Measurements from ENCODE around the gene LRP3.
"Not testable (repeated sequence)": the region's sequence is repeated elsewhere in the genome, so short reads cannot be mapped to it uniquely, and the experiment has no call there.

Gene LRP3, protein sequence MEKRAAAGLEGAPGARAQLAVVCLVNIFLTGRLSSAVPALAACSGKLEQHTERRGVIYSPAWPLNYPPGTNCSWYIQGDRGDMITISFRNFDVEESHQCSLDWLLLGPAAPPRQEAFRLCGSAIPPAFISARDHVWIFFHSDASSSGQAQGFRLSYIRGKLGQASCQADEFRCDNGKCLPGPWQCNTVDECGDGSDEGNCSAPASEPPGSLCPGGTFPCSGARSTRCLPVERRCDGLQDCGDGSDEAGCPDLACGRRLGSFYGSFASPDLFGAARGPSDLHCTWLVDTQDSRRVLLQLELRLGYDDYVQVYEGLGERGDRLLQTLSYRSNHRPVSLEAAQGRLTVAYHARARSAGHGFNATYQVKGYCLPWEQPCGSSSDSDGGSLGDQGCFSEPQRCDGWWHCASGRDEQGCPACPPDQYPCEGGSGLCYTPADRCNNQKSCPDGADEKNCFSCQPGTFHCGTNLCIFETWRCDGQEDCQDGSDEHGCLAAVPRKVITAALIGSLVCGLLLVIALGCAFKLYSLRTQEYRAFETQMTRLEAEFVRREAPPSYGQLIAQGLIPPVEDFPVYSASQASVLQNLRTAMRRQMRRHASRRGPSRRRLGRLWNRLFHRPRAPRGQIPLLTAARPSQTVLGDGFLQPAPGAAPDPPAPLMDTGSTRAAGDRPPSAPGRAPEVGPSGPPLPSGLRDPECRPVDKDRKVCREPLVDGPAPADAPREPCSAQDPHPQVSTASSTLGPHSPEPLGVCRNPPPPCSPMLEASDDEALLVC

DNA sequence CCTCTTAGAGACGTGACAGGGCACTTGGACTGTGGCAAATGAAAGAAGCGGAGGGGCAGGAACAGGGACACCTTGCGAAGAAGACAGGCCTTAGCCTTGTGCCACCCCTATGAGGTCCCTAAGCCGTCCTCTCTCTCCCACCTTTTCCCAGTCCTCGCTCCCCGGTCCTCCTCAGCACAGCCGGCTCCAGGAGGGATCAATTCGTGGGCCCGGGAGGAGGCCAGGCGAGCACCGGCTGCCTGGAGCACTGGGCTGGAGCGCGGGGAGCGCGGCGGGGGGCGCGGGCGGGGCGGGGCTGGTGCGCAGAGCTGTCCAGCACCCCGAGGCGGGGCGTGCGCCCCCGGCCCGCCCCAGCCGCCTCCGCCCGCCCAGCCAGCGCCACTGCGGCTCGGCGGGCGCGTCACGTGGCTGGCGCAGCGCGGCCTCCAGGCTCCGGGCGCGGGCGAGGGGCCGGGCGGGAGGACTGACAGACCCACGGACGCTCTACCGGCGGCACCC is at the start of gene LRP3:
TSS of gene LRP3 (plus strand) at position 466 of the 498 bp plus-strand sequence. CDS start 456 bp downstream, outside the sequence.
- DNase-seq (ENCODE audit: low spot score) = no peak

DNA sequence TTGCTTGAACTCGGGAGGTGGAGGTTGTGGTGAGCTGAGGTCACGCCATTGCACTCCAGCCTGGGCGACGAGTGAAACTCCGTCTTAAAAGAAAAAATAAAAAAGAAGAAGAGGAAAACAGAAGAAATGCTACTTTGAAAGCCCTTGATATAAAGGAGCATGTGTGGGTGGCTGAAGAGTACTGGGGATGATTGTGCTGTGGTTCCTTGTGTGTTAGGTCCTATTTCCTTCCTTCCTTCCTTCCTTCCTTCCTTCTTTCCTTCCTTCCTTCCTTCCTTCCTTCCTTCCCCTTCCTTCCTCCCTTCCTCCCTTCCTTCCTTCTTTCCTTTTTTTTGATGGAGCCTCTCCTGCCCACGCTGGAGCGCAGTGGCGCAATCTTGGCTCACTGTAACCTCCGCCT is 47.9 kb upstream of the LRP3 start:
- DNase-seq (ENCODE audit: low spot score) = no peak

DNA sequence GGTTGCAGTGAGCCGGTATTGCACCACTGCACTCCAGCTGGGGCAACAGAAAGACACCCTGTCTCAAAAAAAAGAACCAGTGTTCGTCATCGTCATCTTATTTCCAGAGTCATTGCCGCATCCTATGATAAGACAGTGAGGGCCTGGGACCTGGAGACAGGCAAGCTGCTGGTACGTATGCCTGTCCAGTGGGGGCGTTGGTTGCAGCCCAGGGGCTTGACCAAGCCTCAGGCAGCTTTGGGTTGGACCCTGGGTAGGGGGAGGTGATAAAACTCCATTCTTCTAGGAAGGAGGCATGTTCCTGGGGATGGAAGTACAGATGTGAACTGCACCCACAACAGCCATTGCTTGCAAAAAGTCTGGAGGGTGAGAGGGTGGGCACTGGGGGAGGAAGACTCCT is 46.6 kb upstream of the LRP3 start:
- DNase-seq (ENCODE audit: low spot score) = no peak

DNA sequence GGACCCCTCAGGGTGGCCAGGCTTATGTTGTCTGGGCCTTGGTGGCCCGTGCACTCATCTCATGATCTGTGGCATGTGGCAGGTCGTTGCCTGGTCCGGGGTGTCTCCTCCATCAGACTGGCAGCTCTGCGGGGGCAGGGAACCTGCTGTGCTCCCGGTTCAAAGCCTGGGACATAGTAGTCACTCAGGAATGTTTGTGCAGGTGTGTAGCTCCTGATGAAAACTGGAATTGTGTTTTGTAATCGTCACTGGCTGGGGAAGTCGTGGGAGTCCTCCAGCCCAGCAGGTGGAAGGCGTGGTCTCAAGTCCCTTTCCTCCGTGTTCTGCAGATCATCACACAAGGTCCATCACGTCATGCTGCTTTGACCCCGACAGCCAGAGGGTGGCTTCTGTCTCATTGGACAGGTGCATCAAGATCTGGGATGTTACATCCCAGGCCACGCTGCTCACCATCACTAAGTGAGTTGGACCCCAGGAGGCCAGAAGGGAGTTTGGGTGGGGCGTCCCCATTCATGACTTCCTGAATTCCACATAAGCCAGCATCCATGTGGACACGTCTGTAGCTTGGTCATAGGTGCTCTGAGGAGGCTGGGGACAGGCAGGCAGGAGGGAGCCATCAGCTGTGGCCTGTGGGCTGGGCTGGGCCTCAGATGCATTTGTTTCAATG is 43.1 kb upstream of the LRP3 start:
- DNase-seq (ENCODE audit: low spot score) = no peak

DNA sequence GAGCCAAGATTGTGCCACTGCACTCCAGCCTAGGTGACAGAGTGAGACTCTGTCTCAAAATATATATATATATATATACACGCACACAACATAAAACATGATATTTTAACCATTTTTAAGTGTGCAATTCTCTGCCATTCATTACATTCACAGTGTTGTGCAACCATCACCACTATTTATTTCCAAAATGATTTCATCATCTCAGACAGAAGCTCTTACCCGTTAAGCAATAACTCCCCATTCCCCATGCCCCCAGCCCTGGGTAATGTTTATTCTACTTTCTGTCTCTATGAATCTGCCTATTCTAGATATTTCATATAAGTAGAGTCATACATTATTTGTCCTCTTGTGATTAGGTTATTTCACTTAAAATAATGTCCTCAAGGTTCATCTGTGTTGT is 42.0 kb upstream of the LRP3 start:
- no peak for DNase-seq (ENCODE audit: low spot score)

DNA sequence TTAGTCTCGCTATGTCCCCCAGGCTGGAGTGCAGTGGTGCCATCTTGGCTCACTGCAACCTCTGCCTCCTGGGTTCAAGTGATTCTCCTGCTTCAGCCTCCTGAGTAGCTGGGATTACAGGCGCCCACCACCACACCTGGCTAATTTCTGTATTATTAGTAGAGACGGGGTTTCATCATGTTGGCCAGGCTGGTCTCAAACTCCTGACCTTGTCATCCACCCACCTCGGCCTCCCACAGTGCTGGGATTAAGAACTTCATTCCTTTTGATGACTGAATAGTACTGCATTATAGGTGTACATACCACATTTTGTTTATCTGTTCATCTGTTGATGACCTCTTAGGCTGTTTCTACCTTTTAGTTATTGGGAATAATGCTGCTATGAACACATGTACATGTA is 41.5 kb upstream of the LRP3 start:
- DNase-seq (ENCODE audit: low spot score) = not testable (repeated sequence)

DNA sequence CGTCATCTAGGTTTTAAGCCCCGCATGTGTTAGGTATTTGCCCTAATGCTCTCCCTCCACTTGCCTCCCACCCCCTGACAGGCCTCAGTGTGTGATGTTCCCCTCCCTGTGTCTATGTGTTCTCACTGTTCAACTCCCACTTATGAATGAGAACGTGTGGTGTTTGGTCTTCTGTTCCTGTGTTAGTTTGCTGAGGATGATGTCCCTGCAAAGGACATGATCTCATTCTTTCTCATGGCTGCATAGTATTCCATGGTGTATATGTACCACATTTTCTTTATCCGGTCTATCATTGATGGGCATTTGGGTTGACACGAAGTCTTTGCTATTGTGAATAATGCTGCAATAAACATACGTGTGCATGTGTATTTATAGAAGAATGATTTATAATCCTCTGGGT is 39.8 kb upstream of the LRP3 start:
- not testable (repeated sequence) for DNase-seq (ENCODE audit: low spot score)

DNA sequence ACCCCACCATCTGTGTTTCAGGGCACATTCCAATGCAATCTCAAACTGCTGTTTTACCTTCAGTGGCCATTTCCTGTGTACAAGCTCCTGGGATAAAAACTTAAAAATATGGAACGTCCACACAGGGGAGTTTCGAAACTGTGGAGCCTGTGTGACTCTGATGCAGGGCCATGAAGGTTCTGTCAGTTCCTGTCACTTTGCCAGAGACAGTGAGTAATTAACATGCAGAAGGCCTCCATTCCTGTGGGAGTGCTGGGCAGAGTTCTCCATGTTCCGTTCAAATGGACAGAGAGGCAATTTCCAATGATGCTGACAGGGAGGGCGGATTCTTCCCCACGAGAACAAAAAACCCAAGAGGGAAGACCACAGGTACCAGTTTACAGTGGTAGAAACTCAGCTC is 37.8 kb upstream of the LRP3 start:
- no peak for DNase-seq (ENCODE audit: low spot score)

DNA sequence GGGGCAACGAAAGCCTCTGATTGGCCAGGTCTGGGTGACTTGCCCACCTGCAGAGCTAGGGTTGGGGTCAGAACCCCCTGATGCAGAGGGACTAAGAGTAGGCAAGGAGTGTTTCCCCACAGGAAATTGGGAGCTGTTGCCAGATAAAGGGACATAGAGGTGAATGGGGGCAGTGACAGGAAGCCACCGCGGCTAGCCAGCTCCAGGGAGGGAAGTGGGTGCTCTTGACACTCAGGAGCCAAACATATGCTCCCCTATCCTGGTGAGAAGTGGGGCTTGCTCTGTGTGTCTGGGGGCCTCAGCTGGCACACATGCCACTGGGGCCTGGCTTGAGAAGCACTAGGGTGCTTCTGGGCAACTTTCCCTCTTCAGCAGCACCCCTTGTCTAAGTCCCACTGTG is 36.2 kb upstream of the LRP3 start:
- DNase-seq (ENCODE audit: low spot score) = no peak

DNA sequence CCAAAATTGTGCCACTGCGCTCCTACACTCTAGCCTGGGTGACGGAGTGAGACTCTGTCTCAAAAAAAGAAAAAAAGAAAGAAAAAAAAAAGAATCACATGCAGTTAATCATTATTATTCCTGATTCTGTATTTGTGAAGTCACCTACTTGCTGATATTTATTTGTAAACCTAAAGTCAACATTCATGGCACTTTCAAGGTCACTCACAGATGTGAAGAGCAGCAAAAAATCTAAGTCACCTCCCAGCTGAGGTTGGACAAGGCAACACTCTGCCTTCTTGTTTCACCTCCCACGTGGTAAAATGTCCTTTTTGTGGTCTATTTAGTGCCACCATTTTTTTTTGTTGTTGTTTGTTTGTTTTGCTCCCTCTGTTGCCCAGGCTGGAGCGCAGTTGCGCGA is 35.8 kb upstream of the LRP3 start:
- no peak for DNase-seq (ENCODE audit: low spot score)

DNA sequence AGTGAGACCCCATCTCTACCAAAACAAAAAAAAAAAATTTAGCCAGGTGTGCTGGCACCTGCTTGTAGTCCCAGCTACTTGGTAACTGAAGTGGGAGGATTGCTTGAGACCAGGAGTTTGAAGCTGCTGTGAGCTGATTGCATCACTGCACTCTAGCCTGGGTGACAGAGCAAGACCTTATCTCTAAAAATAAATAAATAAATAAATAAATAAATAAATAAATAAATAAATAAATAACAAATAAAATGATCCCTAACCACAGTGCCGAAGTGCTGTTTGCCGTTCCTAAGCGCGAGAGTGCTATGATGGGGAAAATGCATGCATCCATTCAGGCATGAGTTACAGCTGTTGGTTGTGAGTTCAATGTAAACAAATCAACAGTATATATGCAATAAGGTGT is 35.0 kb upstream of the LRP3 start:
- no peak for DNase-seq (ENCODE audit: low spot score)

DNA sequence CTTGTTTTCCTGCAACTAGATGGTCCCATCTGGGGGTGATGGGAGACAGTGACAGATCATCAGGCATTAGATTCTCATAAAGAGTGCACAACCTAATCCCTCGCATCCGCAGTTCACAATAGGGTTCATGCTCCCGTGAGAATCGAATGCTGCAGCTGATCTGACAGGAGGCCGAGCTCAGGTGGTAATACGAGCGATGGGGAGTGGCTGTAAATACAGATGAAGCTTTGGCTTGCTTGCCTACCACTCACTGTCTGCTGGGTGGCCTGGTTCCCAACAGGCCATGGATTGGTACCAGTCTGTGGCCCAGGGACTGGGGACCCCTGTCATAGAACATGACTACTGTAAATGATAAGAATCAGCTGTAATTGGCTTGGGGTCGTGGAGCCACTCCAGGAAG is 34.2 kb upstream of the LRP3 start:
- DNase-seq (ENCODE audit: low spot score) = no peak

DNA sequence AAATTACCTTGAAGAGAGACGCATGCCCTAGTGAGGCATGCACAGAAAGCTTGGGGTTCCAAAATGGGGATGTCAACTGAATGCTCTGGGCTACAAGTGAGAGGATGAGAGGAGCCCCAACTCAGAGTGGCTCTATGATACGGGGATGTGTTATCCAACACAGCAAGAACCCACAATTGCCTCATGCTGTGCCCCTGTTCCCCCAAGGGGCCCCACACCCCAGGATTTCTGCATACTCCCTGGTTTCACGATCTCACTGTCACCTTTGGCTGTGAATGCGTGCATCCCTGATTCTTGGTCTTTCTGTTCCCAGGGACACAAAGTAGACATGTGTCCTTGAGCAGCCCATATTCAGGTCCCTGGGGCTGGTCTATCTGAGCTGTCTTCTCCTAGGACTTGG is 32.9 kb upstream of the LRP3 start:
- no peak for DNase-seq (ENCODE audit: low spot score)

DNA sequence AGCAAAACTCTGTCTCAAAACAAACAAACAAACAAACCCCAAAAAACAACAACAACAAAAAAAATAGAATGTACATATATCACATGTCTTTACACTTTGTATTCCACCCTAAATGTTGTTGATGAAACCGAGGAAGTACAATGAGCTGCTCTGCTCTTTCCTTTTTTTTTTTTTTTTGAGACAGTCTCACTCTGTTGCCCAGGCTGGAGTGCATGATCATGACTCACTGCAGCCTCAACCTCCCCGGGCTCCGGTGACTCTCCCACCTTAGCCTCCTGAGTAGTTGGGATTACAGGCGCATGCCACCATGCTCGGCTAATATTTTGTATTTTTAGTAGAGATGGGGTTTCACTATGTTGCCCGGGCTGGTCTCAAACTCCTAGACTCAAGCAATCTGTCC is 30.6 kb upstream of the LRP3 start:
- no peak for DNase-seq (ENCODE audit: low spot score)

DNA sequence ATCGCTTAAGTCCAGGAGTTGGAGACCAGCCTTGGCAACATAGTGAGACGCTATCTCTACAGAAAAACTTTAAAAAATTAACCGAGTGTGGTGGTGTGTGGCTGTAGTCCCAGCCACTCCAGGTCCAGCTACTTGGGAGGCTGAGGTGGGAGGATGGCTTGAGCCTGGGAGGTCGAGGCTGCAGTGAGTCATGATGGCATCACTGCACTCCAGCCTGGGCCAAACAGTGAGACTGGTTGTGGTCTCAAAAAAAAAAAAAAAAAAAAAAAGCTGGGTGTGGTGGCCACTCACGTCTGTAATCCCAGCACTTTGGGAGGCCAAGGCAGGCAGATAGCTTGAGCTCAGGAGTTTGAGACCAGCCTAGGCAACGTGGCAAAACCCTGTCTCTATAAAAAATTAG is 28.1 kb upstream of the LRP3 start:
- DNase-seq (ENCODE audit: low spot score) = not testable (repeated sequence)

DNA sequence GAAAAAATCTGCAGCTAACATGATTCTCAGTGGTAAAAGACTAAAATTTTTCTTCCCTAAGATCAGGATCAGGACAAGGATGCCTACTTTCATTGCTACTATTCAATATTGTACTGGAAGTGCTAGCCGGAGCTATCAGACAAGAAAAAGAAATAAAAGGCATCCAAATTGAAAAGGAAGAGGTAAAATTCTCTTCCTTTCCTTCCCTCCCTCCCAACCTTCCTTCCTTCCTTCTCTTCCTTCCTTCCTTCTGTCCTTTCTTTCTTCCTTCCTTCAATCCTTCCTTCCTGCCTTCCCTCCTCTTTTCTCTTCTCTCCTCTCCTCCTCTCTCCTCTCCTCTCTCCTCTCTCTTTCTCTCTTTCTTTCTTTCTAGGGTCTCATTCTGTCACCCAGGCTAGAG is 26.7 kb upstream of the LRP3 start:
- no peak for DNase-seq (ENCODE audit: low spot score)

DNA sequence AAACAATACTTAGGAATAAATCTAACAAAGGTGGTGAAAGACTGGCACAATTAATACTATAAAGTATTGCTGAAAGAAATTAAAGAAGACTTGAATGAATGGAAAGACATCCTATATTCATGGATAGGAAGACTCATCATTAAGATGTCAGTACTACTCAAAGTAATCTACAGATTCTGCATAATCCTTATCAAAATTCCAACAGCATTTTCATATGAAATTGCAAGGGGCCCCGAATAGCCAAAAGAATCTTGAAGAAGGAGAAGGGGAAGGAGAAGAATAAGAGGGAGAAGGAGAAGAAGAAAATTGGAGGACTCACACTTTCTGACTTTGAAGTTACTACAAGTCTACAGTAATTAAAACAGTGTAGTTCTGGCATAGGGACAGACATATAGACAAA is 25.6 kb upstream of the LRP3 start:
- DNase-seq (ENCODE audit: low spot score) = no peak

DNA sequence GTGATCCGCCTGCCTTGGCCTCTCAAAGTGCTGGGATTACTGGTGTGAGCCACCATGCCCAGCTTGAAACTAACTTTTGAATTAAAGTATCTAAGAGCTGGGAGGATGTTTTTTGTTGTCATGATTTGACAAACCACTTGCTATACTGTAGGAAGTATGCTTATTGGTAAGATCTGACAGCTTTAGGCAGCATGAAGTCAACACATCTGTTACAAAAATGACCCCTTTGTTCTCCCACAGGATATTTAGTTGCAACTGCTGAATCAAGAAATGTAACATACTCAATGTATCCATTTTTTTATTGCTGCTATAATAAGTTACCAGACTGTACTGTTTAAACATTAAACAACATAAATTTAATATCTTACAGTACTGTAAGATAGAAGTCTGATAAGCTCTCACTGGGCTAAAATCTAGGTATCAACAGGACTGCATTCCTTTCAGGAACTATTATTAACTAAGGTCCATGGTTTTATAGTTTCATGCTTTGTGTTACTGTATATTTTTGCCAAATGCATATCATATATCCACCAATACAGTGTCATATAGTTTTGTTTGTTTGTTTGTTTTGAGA is 22.8 kb upstream of the LRP3 start:
- no peak for DNase-seq (ENCODE audit: low spot score)

DNA sequence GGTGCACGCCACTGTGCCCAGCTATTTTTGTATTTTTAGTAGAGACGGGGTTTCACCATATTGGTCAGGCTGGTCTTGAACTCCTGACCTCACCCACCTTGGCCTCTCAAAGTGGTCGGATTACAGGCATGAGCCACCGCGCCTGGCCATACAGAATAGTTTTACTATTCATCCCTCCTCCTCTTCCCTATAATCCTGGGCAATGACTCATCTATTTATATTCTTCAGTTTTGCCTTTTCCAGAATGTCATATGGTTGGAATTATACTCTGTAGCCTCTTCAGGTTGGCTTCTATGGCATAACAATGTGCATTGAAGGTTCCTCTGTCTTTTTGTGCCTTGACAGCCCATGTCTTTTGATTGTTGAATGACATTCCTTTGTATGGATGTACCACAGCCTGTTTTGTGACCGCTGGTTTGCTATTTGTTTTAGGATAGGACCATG is 22.2 kb upstream of the LRP3 start:
- no peak for DNase-seq (ENCODE audit: low spot score)

DNA sequence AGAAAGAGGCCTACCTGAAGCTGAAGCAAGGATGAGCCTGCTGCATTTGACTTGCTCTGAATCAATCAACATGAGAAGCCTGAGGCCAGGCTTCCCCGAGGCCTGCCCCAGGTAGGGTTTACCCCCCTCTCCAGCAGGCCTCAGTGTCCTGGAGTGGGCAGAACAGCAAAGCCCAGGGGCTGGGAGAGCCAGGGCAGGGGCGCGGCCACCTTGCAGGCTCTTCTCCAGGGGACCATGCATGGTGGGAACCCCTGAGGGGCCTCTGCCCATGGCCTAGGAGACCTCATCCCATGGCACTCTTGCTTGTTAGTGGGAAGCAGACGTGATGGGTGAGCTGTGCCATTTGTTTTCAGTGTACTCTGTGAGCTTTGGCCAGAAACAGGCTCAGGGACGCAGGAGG is 19.9 kb upstream of the LRP3 start:
- no peak for DNase-seq (ENCODE audit: low spot score)

DNA sequence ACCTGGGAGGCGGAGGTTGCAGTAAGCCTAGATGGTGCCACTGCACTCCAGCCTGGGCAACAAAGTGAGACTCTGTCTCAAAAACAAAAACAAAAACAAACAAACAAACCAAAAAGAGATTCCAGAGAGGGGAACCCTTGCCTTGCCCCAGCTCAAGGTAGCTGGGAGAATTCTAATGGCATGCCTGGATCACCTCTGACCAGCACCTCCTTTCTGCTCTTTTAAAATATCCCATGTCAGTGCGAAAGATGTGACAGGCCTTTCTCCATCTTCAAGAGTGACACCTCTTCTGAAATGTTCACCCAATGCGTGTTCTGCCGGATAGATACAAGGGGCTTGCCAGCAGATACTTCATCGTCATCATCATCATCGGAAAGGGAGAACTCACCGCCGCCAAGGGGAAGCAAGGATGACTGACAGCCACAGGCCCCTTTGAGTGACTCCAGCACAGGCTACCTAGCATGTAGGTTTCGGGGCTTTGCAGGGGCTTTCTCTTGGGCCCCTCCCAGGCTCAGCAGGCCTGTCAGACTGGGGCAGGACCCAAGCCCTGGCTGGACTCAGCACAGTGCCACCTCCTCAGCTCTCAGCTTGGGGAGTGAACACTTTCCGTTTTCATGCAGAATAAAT is 18.9 kb upstream of the LRP3 start:
- no peak for DNase-seq (ENCODE audit: low spot score)
